ENCODE data around the gene PHRF1. TPM values are rescaled to one million over a fixed set of nuclear protein-coding genes. Genes with fewer than 3 reads are reported as not detected.

Gene PHRF1
- total and polyA plus RNA-seq, 9 of the 15 experiments (the other 6 are each of a cell fraction or from before 2014, with no cell fraction given), result 0.07 to 37.2 (median 7.7) TPM

DNA sequence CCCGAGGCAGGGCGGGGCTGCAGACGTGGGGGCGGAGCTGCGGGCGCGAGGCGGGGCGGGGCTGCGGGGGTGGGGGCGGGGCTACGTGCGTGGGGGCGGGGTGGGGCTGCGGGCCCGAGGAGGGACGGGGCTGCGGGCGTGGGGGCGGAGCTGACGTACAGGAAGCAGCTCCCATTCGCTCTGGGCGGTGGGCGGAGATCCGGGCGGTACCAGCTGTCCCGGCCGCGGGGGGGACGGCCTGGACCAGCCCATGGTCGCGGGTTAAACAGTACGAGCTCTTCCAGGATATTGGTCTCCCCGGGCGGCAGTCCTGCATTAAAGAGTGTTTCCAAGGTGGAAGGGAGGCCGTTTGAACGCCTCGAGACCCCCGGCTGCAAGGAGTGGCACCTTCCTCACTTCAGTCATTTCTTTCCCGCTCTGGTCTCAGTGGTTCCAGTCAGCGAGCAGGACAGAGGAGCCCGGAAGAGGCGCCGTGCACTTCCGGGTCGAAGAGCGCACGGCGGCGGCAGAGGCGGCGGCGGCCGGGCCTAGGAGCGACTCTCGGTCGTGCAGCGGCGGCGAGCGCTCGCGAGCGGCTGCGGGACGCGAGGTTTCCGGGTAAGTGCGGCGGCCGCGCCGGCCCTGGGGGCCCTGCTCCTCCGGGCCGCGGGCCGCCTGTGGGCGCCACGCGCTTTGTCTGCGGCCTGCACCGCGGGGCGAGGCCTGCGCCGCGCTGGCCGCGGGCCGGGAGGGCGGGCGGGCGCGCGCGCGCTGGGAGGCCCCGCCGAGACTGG, at the start of gene PHRF1 (continued):
- TF ChIP-seq GABPA (tag; conservative IDR thresholded peaks at IDR 0.05; ENCODE audit: low read depth), result peak; percentile 98
- TF ChIP-seq TAF1 (IDR thresholded peaks at IDR 0.05; ENCODE audit: control insufficient read depth, extremely low read depth, insufficient read depth, low read length, severe bottlenecking), result peak; percentile 97
- no peak for TF ChIP-seq BACH1 (tag; IDR thresholded peaks at IDR 0.05)
- no peak for TF ChIP-seq SREBF2 (CRISPR knock-in tag; IDR thresholded peaks at IDR 0.05)
- TF ChIP-seq, protein P1, sequence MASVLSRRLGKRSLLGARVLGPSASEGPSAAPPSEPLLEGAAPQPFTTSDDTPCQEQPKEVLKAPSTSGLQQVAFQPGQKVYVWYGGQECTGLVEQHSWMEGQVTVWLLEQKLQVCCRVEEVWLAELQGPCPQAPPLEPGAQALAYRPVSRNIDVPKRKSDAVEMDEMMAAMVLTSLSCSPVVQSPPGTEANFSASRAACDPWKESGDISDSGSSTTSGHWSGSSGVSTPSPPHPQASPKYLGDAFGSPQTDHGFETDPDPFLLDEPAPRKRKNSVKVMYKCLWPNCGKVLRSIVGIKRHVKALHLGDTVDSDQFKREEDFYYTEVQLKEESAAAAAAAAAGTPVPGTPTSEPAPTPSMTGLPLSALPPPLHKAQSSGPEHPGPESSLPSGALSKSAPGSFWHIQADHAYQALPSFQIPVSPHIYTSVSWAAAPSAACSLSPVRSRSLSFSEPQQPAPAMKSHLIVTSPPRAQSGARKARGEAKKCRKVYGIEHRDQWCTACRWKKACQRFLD (CRISPR knock-in tag; IDR thresholded peaks at IDR 0.05), result 0 out of 2 replicates have a peak, but pooled peaks have one; percentile 36
- TF ChIP-seq, protein P2, sequence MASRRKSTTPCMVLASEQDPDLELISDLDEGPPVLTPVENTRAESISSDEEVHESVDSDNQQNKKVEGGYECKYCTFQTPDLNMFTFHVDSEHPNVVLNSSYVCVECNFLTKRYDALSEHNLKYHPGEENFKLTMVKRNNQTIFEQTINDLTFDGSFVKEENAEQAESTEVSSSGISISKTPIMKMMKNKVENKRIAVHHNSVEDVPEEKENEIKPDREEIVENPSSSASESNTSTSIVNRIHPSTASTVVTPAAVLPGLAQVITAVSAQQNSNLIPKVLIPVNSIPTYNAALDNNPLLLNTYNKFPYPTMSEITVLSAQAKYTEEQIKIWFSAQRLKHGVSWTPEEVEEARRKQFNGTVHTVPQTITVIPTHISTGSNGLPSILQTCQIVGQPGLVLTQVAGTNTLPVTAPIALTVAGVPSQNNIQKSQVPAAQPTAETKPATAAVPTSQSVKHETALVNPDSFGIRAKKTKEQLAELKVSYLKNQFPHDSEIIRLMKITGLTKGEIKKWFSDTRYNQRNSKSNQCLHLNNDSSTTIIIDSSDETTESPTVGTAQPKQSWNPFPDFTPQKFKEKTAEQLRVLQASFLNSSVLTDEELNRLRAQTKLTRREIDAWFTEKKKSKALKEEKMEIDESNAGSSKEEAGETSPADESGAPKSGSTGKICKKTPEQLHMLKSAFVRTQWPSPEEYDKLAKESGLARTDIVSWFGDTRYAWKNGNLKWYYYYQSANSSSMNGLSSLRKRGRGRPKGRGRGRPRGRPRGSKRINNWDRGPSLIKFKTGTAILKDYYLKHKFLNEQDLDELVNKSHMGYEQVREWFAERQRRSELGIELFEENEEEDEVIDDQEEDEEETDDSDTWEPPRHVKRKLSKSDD (conservative IDR thresholded peaks at IDR 0.05; ENCODE audit: low read length), result no peak
- TF ChIP-seq SETDB1 (IDR thresholded peaks at IDR 0.05; ENCODE audit: low read length), result no peak
- no peak for TF ChIP-seq MBD1 (CRISPR knock-in tag; IDR thresholded peaks at IDR 0.05)
- TF ChIP-seq CXXC5 (CRISPR knock-in tag; IDR thresholded peaks at IDR 0.05), result peak; percentile 80
- no peak for TF ChIP-seq ZNF780A (CRISPR knock-in tag; IDR thresholded peaks at IDR 0.05)
- peak in 2 of 3 experiments; percentile 36 to 51 for TF ChIP-seq YY1 (IDR thresholded peaks at IDR 0.05; ENCODE audit: borderline replicate concordance in 1 of 3, control insufficient read depth in 1 of 3, extremely low read depth in 1 of 3, insufficient read depth in 3 of 3, insufficient read length in 1 of 3, insufficient replicate concordance in 2 of 3, low read depth in 1 of 3, low read length in 2 of 3)
- TF ChIP-seq U2AF1 (optimal IDR thresholded peaks at IDR 0.05; ENCODE audit: low read depth, low read length), result no peak
- TF ChIP-seq RBM25 (IDR thresholded peaks at IDR 0.05; ENCODE audit: low read depth, low read length, severe bottlenecking), result no peak
- peak; percentile 60; the same call in 1 of the 2 replicates for TF ChIP-seq ZNF766 (CRISPR knock-in tag; conservative IDR thresholded peaks at IDR 0.05)
- no peak for TF ChIP-seq ZNF75A (CRISPR knock-in tag; IDR thresholded peaks at IDR 0.05)
- TF ChIP-seq ETS1 (conservative IDR thresholded peaks at IDR 0.05; ENCODE audit: control insufficient read depth, low read depth, low read length), result no peak
- TF ChIP-seq ZFP36 (IDR thresholded peaks at IDR 0.05; ENCODE audit: low read depth, low read length, partially characterized antibody), result no peak
- no peak for TF ChIP-seq HNRNPK (IDR thresholded peaks at IDR 0.05; ENCODE audit: low read depth, low read length, poor library complexity, severe bottlenecking)

All from K562 (cell line).